Osteoblast (primary cell): ENCODE data around the gene CCDC13. TPM values are rescaled to one million over a fixed set of nuclear protein-coding genes. Genes with fewer than 3 reads are reported as not detected.
A peak's percentile ranks its signal among the peaks of the same experiment; 100 is the strongest.

Experiments used
- DNase-seq: peaks from one replicate; pipeline ENCODE4 v3.0.0; 2011; ENCODE audit warnings: low spot score, mixed read lengths; ENCODE audit not compliant: insufficient read length; ENCODE audit errors: missing footprints
- H2AFZ ChIP-seq: 2 replicates; pipeline ENCODE4 v1.6.0; 2011; ENCODE audit warnings: mild to moderate bottlenecking, low read length
- H3K27ac ChIP-seq: 2 replicates; pipeline ENCODE4 v1.5.1; 2011; ENCODE audit warnings: mild to moderate bottlenecking, low read depth, low read length, moderate library complexity
- H3K27me3 ChIP-seq: 2 replicates; pipeline ENCODE4 v1.6.0; 2012; ENCODE audit warnings: mild to moderate bottlenecking, control low read depth, inconsistent platforms, low read length, moderate library complexity; ENCODE audit not compliant: insufficient read depth
- H3K36me3 ChIP-seq: 2 replicates; pipeline ENCODE4 v1.5.1; 2011; ENCODE audit warnings: mild to moderate bottlenecking, low read length, control low read depth, moderate library complexity; ENCODE audit not compliant: insufficient read depth
- H3K4me1 ChIP-seq: 2 replicates; pipeline ENCODE4 v1.5.1; 2011; ENCODE audit warnings: mild to moderate bottlenecking, low read length, control low read depth, moderate library complexity; ENCODE audit not compliant: insufficient read depth
- H3K4me2 ChIP-seq: 2 replicates; pipeline ENCODE4 v1.6.0; 2011; ENCODE audit warnings: mild to moderate bottlenecking, low read length; ENCODE audit not compliant: insufficient read depth
- H3K4me3 ChIP-seq: fragments of 200-600 bp; sonication (generic); 3 replicates; pipeline ENCODE4 v1.5.1; 2012; ENCODE audit warnings: mild to moderate bottlenecking, low read length, inconsistent platforms; ENCODE audit not compliant: insufficient read depth
- H3K79me2 ChIP-seq: 2 replicates; pipeline ENCODE4 v1.6.0; 2012; ENCODE audit warnings: mild to moderate bottlenecking, low read length, control low read depth, inconsistent platforms; ENCODE audit not compliant: insufficient read depth
- H3K9me3 ChIP-seq: 2 replicates; pipeline ENCODE4 v1.5.1; 2011; ENCODE audit warnings: low read depth, low read length, control low read depth
- H4K20me1 ChIP-seq: 2 replicates; pipeline ENCODE4 v1.6.0; 2012; ENCODE audit warnings: mild to moderate bottlenecking, low read length, control low read depth; ENCODE audit not compliant: insufficient read depth
- CTCF ChIP-seq: IDR thresholded peaks from 2 replicates; pipeline ENCODE4 v1.5.1; 2011; ENCODE audit warnings: mild to moderate bottlenecking, low read depth, low read length, moderate library complexity; ENCODE audit errors: extremely low read depth
- total RNA-seq: library from RNA; depleted of rRNA; stranded (reverse); fragments of >200 nt; gene quantifications from 2 replicates; pipeline ENCODE4 v1.2.3, GENCODE V29; 2012

CCDC13 gene
- total RNA-seq, 1 donor, result 0.72 TPM

GRCh38 chr3:42804106-42804830, 31.2 kb upstream of the CCDC13 start, which contains the start of gene HIGD1A:
HIGD1A (minus strand) TSS chr3:42804490; CDS start chr3:42794253, 10,237 bp downstream.
- peaks cover 48% of the 10 kb centered on the region for H3K79me2 ChIP-seq
- peaks cover 7% of the 10 kb centered on the region for H4K20me1 ChIP-seq
- peak within 1 kb of the TSS; percentile 96 for H3K4me3 ChIP-seq
- peaks cover 3% of the 10 kb centered on the region for H3K27me3 ChIP-seq
- H3K27ac ChIP-seq, result peak within 1 kb of the TSS; percentile 88
- no peak for TF ChIP-seq CTCF
- H3K4me1 ChIP-seq, result peaks cover 21% of the 10 kb centered on the region
- peak; percentile 98 for DNase-seq
- H3K4me2 ChIP-seq, result peak within 1 kb of the TSS; percentile 99
- no peaks in the 10 kb centered on the region for H3K9me3 ChIP-seq
- H3K36me3 ChIP-seq, result no peaks in the 10 kb centered on the region
- peak within 1 kb of the TSS; percentile 96 for H2AFZ ChIP-seq

GRCh38 chr3:42803414-42804105, 30.5 kb upstream of the CCDC13 start:
- Histone ChIP-seq H3K27me3 (peaks cover 3% of the 10 kb centered on the region), H3K27ac (peak overlapping the region; percentile 88), H3K4me1 (peaks cover 21% of the 10 kb centered on the region), H3K4me3 (peak overlapping the region; percentile 96), H2AFZ (peak overlapping the region; percentile 96), H3K9me3 (no peaks in the 10 kb centered on the region), H3K36me3 (no peaks in the 10 kb centered on the region), H4K20me1 (peaks cover 7% of the 10 kb centered on the region), H3K79me2 (peaks cover 50% of the 10 kb centered on the region), H3K4me2 (peak overlapping the region; percentile 99)
- peak; percentile 72 for DNase-seq
- no peak for TF ChIP-seq CTCF

- no peak for TF ChIP-seq CTCF
- H3K27ac ChIP-seq, result peak overlapping the region; percentile 88
- DNase-seq, result no peak
- peak overlapping the region; percentile 96 for H2AFZ ChIP-seq
- peaks cover 2% of the 10 kb centered on the region for H3K27me3 ChIP-seq
- no peaks in the 10 kb centered on the region for H3K36me3 ChIP-seq
- H3K9me3 ChIP-seq, result no peaks in the 10 kb centered on the region
- H3K4me2 ChIP-seq, result peak overlapping the region; percentile 99
- peak overlapping the region; percentile 96 for H3K4me3 ChIP-seq
- H3K79me2 ChIP-seq, result peaks cover 50% of the 10 kb centered on the region
- H3K4me1 ChIP-seq, result peaks cover 21% of the 10 kb centered on the region
- H4K20me1 ChIP-seq, result peaks cover 7% of the 10 kb centered on the region
These were observed 29.9 kb upstream of the CCDC13 start for GRCh38 chr3:42802876-42803413.

- Histone ChIP-seq H2AFZ (no peak overlapping the region), H3K27me3 (no peaks in the 10 kb centered on the region), H3K79me2 (peaks cover 50% of the 10 kb centered on the region), H3K9me3 (no peaks in the 10 kb centered on the region), H3K4me1 (peaks cover 21% of the 10 kb centered on the region), H3K4me2 (no peak overlapping the region), H4K20me1 (peaks cover 7% of the 10 kb centered on the region), H3K4me3 (no peak overlapping the region), H3K27ac (no peak overlapping the region), H3K36me3 (no peaks in the 10 kb centered on the region)
- no peak for DNase-seq
- no peak for TF ChIP-seq CTCF
These were observed 28.7 kb upstream of the CCDC13 start for GRCh38 chr3:42801784-42802183.
